Testis (tissue), 3 donors: ENCODE measurements around the gene HOXD13. TPM values are rescaled to one million over a fixed set of nuclear protein-coding genes. Genes with fewer than 3 reads are reported as not detected.

ENCODE experiments used
- DNase-seq: peaks from one replicate; pipeline ENCODE4 v3.0.0-alpha.2; 2019
- H3K27ac ChIP-seq, 2 donors: fragments of 200-600 bp; sonication (generic); one replicate each; pipeline ENCODE4 v1.5.1; 2019
- H3K27me3 ChIP-seq: fragments of 200-600 bp; sonication (generic); one replicate; pipeline ENCODE4 v1.5.1; 2019
- H3K36me3 ChIP-seq: fragments of 200-600 bp; sonication (generic); one replicate; pipeline ENCODE4 v1.5.1; 2017; ENCODE audit warnings: low read depth; ENCODE audit errors: missing control alignments
- H3K4me1 ChIP-seq: fragments of 200-600 bp; sonication (generic); one replicate; pipeline ENCODE4 v1.5.1; 2019
- H3K4me3 ChIP-seq, 2 donors: fragments of 200-600 bp; sonication (generic); one replicate each; pipeline ENCODE4 v1.5.1; 2017 to 2019
- H3K9me3 ChIP-seq: fragments of 200-600 bp; sonication (generic); one replicate; pipeline ENCODE4 v1.5.1; 2017
- CTCF ChIP-seq, 3 experiments: fragments of 450-650 bp in 2 of 3; fragments of 200-600 bp in 1 of 3; sonication (generic) in 1 of 3; IDR thresholded peaks; one replicate each; pipeline ENCODE4 v1.5.1; 2016 to 2019; ENCODE audit warnings: antibody characterized with exemption in 3 of 3, mild to moderate bottlenecking in 2 of 3, moderate library complexity in 1 of 3
- POLR2A ChIP-seq: fragments of 450-650 bp; IDR thresholded peaks from one replicate; pipeline ENCODE4 v1.6.1; 2017; ENCODE audit warnings: antibody characterized with exemption, mild to moderate bottlenecking, moderate library complexity
- WGBS, 2 donors: methylation state at CpG; one replicate each; pipeline ENCODE4 v1.1.5; 2018; 5-methylcytosine and 5-hydroxymethylcytosine counted together
- intact Hi-C: fragments of 100-400 bp; cut with DNase I; formaldehyde crosslinking; loops from one replicate; pipeline ENCODE4 v1.15.1; 2023; ENCODE audit warnings: low total_unique reads
- polyA plus RNA-seq: library from polyadenylated mRNA; stranded (reverse); fragments of 350-450 nt; fragmentation: Illumina TruSeq; extraction: RNeasy Lipid Tissue Mini Kit (QIAGEN cat#74804); gene quantifications from one replicate; pipeline ENCODE4 v1.2.3, GENCODE V29; 2014; ENCODE audit warnings: low read depth, low replicate concordance; ENCODE audit not compliant: insufficient read depth
- total RNA-seq, 2 donors: library from RNA; depleted of rRNA; stranded (reverse); fragments of >200 nt; gene quantifications; one replicate each; pipeline ENCODE4 v1.2.3, GENCODE V29; 2016

Gene HOXD13
- total and polyA plus RNA-seq, 3 donors from 2014 or later = 0.31 to 0.36 TPM; not detected in 1

GRCh38 chr2:176072951-176073904 lies 19.3 kb upstream of the HOXD13 start:
- no peaks in the 10 kb centered on the region for H3K27me3 ChIP-seq
- no peak for DNase-seq
- TF ChIP-seq CTCF (IDR thresholded peaks at IDR 0.05) (no peak), POLR2A (no peak)
- peaks cover 5% of the 10 kb centered on the region for H3K4me1 ChIP-seq
- no peak overlapping the region for H3K4me3 ChIP-seq
- H3K9me3 ChIP-seq = no peaks in the 10 kb centered on the region
- 8 to 13% methylated on average over 20 to 29 of the region's 29 CpGs for WGBS, 2 donors
- H3K27ac ChIP-seq = no peak overlapping the region
- intact Hi-C loops = no loop called here
- H3K36me3 ChIP-seq = no peaks in the 10 kb centered on the region

- Histone ChIP-seq H3K36me3 (no peaks in the 10 kb centered on the region), H3K4me3 (peak overlapping the region in 1 of 2 donors; percentile 14), H3K4me1 (no peaks in the 10 kb centered on the region), H3K27me3 (no peaks in the 10 kb centered on the region), H3K9me3 (no peaks in the 10 kb centered on the region), H3K27ac (no peak overlapping the region)
- intact Hi-C loops = no loop called here
- WGBS, 2 donors = 22 to 36% methylated on average over 7 of the region's 7 CpGs
- DNase-seq = no peak
- TF ChIP-seq CTCF (IDR thresholded peaks at IDR 0.05) (no peak), POLR2A (no peak)
Measured at GRCh38 chr2:176074919-176075425, 17.5 kb upstream of the HOXD13 start.

- H3K4me3 ChIP-seq = peak overlapping the region in 1 of 2 donors; percentile 14
- H3K27ac ChIP-seq = no peak overlapping the region
- intact Hi-C loops = no loop called here
- H3K4me1 ChIP-seq = no peaks in the 10 kb centered on the region
- no peaks in the 10 kb centered on the region for H3K36me3 ChIP-seq
- no peaks in the 10 kb centered on the region for H3K27me3 ChIP-seq
- peak; percentile 61 for DNase-seq
- WGBS, 2 donors = 12 to 16% methylated on average over 15 of the region's 15 CpGs
- H3K9me3 ChIP-seq = no peaks in the 10 kb centered on the region
- TF ChIP-seq CTCF (IDR thresholded peaks at IDR 0.05) = no peak
- no peak for TF ChIP-seq POLR2A
Measured at GRCh38 chr2:176075481-176075880, 17.0 kb upstream of the HOXD13 start.

GRCh38 chr2:176076063-176076462 lies 16.5 kb upstream of the HOXD13 start:
- intact Hi-C loops = no loop called here
- Histone ChIP-seq H3K4me1 (no peaks in the 10 kb centered on the region), H3K27ac (no peak overlapping the region), H3K4me3 (peak overlapping the region in 1 of 2 donors; percentile 14), H3K36me3 (no peaks in the 10 kb centered on the region), H3K9me3 (no peaks in the 10 kb centered on the region), H3K27me3 (no peaks in the 10 kb centered on the region)
- TF ChIP-seq POLR2A (no peak), CTCF (IDR thresholded peaks at IDR 0.05) (no peak)
- 11 to 15% methylated on average over 7 of the region's 7 CpGs for WGBS, 2 donors
- DNase-seq = no peak
